GM23338 (cell line): ENCODE measurements around the gene PTN. TPM values are rescaled to one million over a fixed set of nuclear protein-coding genes. Genes with fewer than 3 reads are reported as not detected.

Source experiments
- ATAC-seq: fragments of 200-7000 bp; cut with Tn5 transposase; 3 replicates; pipeline ENCODE4 v1.9.1; 2020
- DNase-seq: peaks from one replicate; pipeline ENCODE4 v3.0.0-alpha.2; 2015; ENCODE audit warnings: low spot score
- H2AFZ ChIP-seq: fragments of 200-600 bp; sonication (generic); 2 replicates; pipeline ENCODE4 v1.8.0; 2016; ENCODE audit warnings: antibody characterized with exemption, mild to moderate bottlenecking, moderate library complexity
- H3F3A ChIP-seq: fragments of 200-600 bp; sonication (generic); replicated peaks from 2 replicates; pipeline ENCODE4 v1.8.0; 2017; ENCODE audit warnings: antibody characterized with exemption, mixed run types, low read depth
- H3K27ac ChIP-seq: fragments of 200-600 bp; sonication (generic); 2 replicates; pipeline ENCODE4 v1.6.1; 2016; ENCODE audit warnings: low read depth
- H3K27me3 ChIP-seq: fragments of 200-600 bp; sonication (generic); 2 replicates; pipeline ENCODE4 v1.8.0; 2016; ENCODE audit warnings: mild to moderate bottlenecking, mixed run types, moderate library complexity; ENCODE audit not compliant: insufficient read depth
- H3K36me3 ChIP-seq: fragments of 200-600 bp; sonication (generic); 2 replicates; pipeline ENCODE4 v1.8.0; 2016; ENCODE audit warnings: mild to moderate bottlenecking; ENCODE audit not compliant: insufficient read depth
- H3K4me1 ChIP-seq: fragments of 200-600 bp; sonication (generic); 2 replicates; pipeline ENCODE4 v1.8.0; 2016; ENCODE audit warnings: mild to moderate bottlenecking, moderate library complexity; ENCODE audit not compliant: insufficient read depth
- H3K4me2 ChIP-seq: fragments of 200-600 bp; sonication (generic); 2 replicates; pipeline ENCODE4 v1.7.1; 2017; ENCODE audit warnings: mixed run types
- H3K4me3 ChIP-seq: fragments of 200-600 bp; sonication (generic); 2 replicates; pipeline ENCODE4 v1.6.1; 2016; ENCODE audit warnings: mixed run types
- H3K79me2 ChIP-seq: fragments of 200-600 bp; sonication (generic); replicated peaks from 2 replicates; pipeline ENCODE4 v1.8.0; 2017; ENCODE audit warnings: mild to moderate bottlenecking; ENCODE audit not compliant: insufficient read depth
- H3K9me2 ChIP-seq: fragments of 200-600 bp; sonication (generic); 2 replicates; pipeline ENCODE4 v1.8.0; 2017; ENCODE audit not compliant: insufficient read depth
- H4K20me1 ChIP-seq: fragments of 200-600 bp; sonication (generic); replicated peaks from 2 replicates; pipeline ENCODE4 v1.8.0; 2017; ENCODE audit warnings: mild to moderate bottlenecking; ENCODE audit not compliant: insufficient read depth
- H3K27ac Mint-ChIP-seq: 2 replicates; pipeline ENCODE4 v1.8.0; 2020; ENCODE audit warnings: inconsistent platforms, mild to moderate bottlenecking, moderate library complexity, mixed read lengths
- H3K27me3 Mint-ChIP-seq: 3 replicates; pipeline ENCODE4 v1.8.0; 2022; ENCODE audit warnings: low read depth, mild to moderate bottlenecking, moderate library complexity, mixed read lengths, inconsistent platforms; ENCODE audit not compliant: insufficient read depth, poor library complexity
- H3K36me3 Mint-ChIP-seq: 3 replicates; pipeline ENCODE4 v1.8.0; 2021; ENCODE audit warnings: low read depth, mild to moderate bottlenecking, inconsistent platforms, moderate library complexity, mixed read lengths
- H3K4me1 Mint-ChIP-seq: 3 replicates; pipeline ENCODE4 v1.8.0; 2020; ENCODE audit warnings: mild to moderate bottlenecking, inconsistent platforms, mixed read lengths
- H3K4me3 Mint-ChIP-seq: 3 replicates; pipeline ENCODE4 v1.8.0; 2021; ENCODE audit warnings: moderate library complexity, mild to moderate bottlenecking, inconsistent platforms, mixed read lengths
- H3K9me3 Mint-ChIP-seq: 3 replicates; pipeline ENCODE4 v1.8.0; 2020; ENCODE audit warnings: moderate library complexity, mild to moderate bottlenecking, inconsistent platforms, mixed read lengths
- EZH2phosphoT487 ChIP-seq: fragments of 200-600 bp; sonication (generic); IDR thresholded peaks from one replicate; pipeline ENCODE4 v1.8.1; 2018; ENCODE audit warnings: antibody characterized with exemption; ENCODE audit not compliant: unreplicated experiment
- NANOG ChIP-seq: IDR thresholded peaks from 2 replicates; pipeline ENCODE4 v1.6.1; 2016; ENCODE audit warnings: antibody characterized with exemption, borderline replicate concordance
- POLR2AphosphoS5 ChIP-seq: IDR thresholded peaks from 2 replicates; pipeline ENCODE4 v1.6.1; 2016; ENCODE audit warnings: antibody characterized with exemption, low read depth
- ZNF114 ChIP-seq: fragments of 250-450 bp; sonication (Bioruptor Pico); IDR thresholded peaks from 2 replicates; pipeline ENCODE4 v1.5.0; 2020; ENCODE audit warnings: mild to moderate bottlenecking, moderate library complexity
- ZNF331 ChIP-seq: fragments of 250-450 bp; sonication (Bioruptor Pico); IDR thresholded peaks from 2 replicates; pipeline ENCODE4 v1.5.0; 2020; ENCODE audit warnings: low read depth, mild to moderate bottlenecking, moderate library complexity
- polyA plus RNA-seq: library from polyadenylated mRNA; unstranded; fragments of >200 nt; fragmentation: Nextera tagmentation; extraction: Ambion mirVana; gene quantifications from 2 replicates; pipeline ENCODE4 v1.2.1, GENCODE V29; 2016
- total RNA-seq: library from RNA; depleted of rRNA; stranded (reverse); fragments of >200 nt; shearing (Covaris generic); gene quantifications from 2 replicates; pipeline ENCODE4 v1.2.3, GENCODE V29; 2014
- TF ChIP-seq, protein P1 (sequence below): IDR thresholded peaks from 2 replicates; pipeline ENCODE4 v1.6.1; 2016; ENCODE audit warnings: antibody characterized with exemption
- TF ChIP-seq, protein P2 (sequence below): fragments of 250-450 bp; sonication (Bioruptor Pico); IDR thresholded peaks from 2 replicates; pipeline ENCODE4 v1.5.0; 2020; ENCODE audit warnings: mild to moderate bottlenecking, moderate library complexity
- TF ChIP-seq, protein P3 (sequence below): IDR thresholded peaks from one replicate; pipeline ENCODE4 v1.6.1; 2018; ENCODE audit warnings: antibody characterized with exemption; ENCODE audit not compliant: unreplicated experiment
- TF ChIP-seq, protein P4 (sequence below), 2 experiments: fragments of 200-600 bp in 1 of 2; sonication (generic) in 1 of 2; conservative IDR thresholded peaks; 2 replicates each; pipeline versions ENCODE4 v1.5.1 to v1.6.1; 2016 to 2017; ENCODE audit warnings: antibody characterized with exemption in 2 of 2, low read depth in 2 of 2, mild to moderate bottlenecking in 2 of 2, moderate library complexity in 1 of 2

Gene PTN
- total and polyA plus RNA-seq, 2 experiments from 2014 or later: 20.1 to 39.4 TPM

DNA sequence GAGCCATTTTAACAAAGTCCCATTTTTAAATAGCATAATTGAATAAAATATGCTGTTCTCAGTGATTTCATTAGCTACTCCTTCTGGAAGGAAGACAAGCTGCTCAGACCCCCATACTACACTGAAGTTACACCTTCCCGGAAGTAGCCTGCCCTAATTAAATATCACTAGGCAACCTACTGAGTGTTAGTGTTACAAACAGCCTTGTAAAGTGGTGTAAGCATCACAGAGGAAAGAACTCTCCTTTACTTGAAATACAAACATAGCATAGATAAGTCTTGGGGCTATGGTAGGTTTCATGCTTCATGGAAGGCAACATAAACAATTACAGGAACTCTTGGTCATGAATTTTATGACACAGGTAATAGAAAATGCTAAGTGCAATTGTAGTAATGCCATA, 43.4 kb upstream of the PTN start:
- peak; percentile 67; the same call in 1 of the 2 replicates for TF ChIP-seq NANOG
- no peak for TF ChIP-seq EZH2phosphoT487
- TF ChIP-seq, protein P1, sequence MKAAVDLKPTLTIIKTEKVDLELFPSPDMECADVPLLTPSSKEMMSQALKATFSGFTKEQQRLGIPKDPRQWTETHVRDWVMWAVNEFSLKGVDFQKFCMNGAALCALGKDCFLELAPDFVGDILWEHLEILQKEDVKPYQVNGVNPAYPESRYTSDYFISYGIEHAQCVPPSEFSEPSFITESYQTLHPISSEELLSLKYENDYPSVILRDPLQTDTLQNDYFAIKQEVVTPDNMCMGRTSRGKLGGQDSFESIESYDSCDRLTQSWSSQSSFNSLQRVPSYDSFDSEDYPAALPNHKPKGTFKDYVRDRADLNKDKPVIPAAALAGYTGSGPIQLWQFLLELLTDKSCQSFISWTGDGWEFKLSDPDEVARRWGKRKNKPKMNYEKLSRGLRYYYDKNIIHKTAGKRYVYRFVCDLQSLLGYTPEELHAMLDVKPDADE: 0 out of 2 replicates have a peak, but pooled peaks have one; percentile 20
- H3K4me3 Mint-ChIP-seq: no peak overlapping the region
- H3K4me1 Mint-ChIP-seq: peaks cover 20% of the 10 kb centered on the region
- H3K36me3 Mint-ChIP-seq: no peaks in the 10 kb centered on the region
- no peaks in the 10 kb centered on the region for H3K79me2 ChIP-seq
- ATAC-seq (peak; percentile 84), DNase-seq (peak; percentile 59)
- H2AFZ ChIP-seq: no peak overlapping the region
- H3K27me3 ChIP-seq: no peaks in the 10 kb centered on the region
- no peaks in the 10 kb centered on the region for H3K9me3 Mint-ChIP-seq
- H3K4me3 ChIP-seq: no peak overlapping the region
- no peaks in the 10 kb centered on the region for H4K20me1 ChIP-seq
- H3K27me3 Mint-ChIP-seq: peaks cover 2% of the 10 kb centered on the region
- H3K4me1 ChIP-seq: peaks cover 20% of the 10 kb centered on the region
- no peaks in the 10 kb centered on the region for H3F3A ChIP-seq
- no peaks in the 10 kb centered on the region for H3K9me2 ChIP-seq
- no peaks in the 10 kb centered on the region for H3K36me3 ChIP-seq
- no peak overlapping the region for H3K27ac Mint-ChIP-seq
- H3K4me2 ChIP-seq: 0 out of 2 replicates have a peak overlapping the region, but pooled peaks have one; percentile 10
- H3K27ac ChIP-seq: no peak overlapping the region

DNA sequence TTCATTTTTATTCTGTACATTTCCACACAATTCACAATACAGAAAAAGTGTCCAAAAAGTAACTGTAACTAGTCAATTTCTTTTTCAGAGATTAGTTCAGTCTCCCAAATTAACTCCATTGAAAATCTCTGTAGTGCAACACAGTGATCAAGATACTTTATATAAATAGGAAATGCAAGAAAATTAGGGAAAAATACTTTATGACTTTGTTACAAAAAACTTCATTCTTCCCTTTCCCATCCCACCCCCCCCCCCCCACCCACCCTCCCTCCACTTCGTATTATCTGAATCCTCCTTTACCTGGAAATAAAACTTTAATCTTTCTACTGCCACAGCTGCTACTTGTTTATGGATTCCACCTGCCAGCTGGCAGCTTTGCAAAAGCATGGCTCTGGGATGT, 37.5 kb upstream of the PTN start:
- Histone ChIP-seq H3K4me1 (0 out of 2 replicates have a peak, but pooled peaks cover 1% of the 10 kb centered on the region), H3K27me3 (no peaks in the 10 kb centered on the region), H3F3A (no peaks in the 10 kb centered on the region), H3K79me2 (no peaks in the 10 kb centered on the region), H3K36me3 (no peaks in the 10 kb centered on the region), H3K4me3 (no peak overlapping the region), H3K27ac (no peak overlapping the region), H2AFZ (no peak overlapping the region), H3K4me2 (no peak overlapping the region), H3K9me2 (no peaks in the 10 kb centered on the region), H4K20me1 (no peaks in the 10 kb centered on the region)
- Mint-ChIP-seq H3K27me3 (no peaks in the 10 kb centered on the region), H3K4me3 (no peak overlapping the region), H3K9me3 (no peaks in the 10 kb centered on the region; the same call in 2 of the 3 replicates), H3K4me1 (peaks cover 9% of the 10 kb centered on the region; the same call in 2 of the 3 replicates), H3K36me3 (no peaks in the 10 kb centered on the region), H3K27ac (no peak overlapping the region)
- ATAC-seq (no peak), DNase-seq (no peak)
- TF ChIP-seq EZH2phosphoT487 (no peak), ZNF331 (CRISPR knock-in tag) (no peak), POLR2AphosphoS5 (no peak), ZNF114 (no peak)
- TF ChIP-seq, protein P2, sequence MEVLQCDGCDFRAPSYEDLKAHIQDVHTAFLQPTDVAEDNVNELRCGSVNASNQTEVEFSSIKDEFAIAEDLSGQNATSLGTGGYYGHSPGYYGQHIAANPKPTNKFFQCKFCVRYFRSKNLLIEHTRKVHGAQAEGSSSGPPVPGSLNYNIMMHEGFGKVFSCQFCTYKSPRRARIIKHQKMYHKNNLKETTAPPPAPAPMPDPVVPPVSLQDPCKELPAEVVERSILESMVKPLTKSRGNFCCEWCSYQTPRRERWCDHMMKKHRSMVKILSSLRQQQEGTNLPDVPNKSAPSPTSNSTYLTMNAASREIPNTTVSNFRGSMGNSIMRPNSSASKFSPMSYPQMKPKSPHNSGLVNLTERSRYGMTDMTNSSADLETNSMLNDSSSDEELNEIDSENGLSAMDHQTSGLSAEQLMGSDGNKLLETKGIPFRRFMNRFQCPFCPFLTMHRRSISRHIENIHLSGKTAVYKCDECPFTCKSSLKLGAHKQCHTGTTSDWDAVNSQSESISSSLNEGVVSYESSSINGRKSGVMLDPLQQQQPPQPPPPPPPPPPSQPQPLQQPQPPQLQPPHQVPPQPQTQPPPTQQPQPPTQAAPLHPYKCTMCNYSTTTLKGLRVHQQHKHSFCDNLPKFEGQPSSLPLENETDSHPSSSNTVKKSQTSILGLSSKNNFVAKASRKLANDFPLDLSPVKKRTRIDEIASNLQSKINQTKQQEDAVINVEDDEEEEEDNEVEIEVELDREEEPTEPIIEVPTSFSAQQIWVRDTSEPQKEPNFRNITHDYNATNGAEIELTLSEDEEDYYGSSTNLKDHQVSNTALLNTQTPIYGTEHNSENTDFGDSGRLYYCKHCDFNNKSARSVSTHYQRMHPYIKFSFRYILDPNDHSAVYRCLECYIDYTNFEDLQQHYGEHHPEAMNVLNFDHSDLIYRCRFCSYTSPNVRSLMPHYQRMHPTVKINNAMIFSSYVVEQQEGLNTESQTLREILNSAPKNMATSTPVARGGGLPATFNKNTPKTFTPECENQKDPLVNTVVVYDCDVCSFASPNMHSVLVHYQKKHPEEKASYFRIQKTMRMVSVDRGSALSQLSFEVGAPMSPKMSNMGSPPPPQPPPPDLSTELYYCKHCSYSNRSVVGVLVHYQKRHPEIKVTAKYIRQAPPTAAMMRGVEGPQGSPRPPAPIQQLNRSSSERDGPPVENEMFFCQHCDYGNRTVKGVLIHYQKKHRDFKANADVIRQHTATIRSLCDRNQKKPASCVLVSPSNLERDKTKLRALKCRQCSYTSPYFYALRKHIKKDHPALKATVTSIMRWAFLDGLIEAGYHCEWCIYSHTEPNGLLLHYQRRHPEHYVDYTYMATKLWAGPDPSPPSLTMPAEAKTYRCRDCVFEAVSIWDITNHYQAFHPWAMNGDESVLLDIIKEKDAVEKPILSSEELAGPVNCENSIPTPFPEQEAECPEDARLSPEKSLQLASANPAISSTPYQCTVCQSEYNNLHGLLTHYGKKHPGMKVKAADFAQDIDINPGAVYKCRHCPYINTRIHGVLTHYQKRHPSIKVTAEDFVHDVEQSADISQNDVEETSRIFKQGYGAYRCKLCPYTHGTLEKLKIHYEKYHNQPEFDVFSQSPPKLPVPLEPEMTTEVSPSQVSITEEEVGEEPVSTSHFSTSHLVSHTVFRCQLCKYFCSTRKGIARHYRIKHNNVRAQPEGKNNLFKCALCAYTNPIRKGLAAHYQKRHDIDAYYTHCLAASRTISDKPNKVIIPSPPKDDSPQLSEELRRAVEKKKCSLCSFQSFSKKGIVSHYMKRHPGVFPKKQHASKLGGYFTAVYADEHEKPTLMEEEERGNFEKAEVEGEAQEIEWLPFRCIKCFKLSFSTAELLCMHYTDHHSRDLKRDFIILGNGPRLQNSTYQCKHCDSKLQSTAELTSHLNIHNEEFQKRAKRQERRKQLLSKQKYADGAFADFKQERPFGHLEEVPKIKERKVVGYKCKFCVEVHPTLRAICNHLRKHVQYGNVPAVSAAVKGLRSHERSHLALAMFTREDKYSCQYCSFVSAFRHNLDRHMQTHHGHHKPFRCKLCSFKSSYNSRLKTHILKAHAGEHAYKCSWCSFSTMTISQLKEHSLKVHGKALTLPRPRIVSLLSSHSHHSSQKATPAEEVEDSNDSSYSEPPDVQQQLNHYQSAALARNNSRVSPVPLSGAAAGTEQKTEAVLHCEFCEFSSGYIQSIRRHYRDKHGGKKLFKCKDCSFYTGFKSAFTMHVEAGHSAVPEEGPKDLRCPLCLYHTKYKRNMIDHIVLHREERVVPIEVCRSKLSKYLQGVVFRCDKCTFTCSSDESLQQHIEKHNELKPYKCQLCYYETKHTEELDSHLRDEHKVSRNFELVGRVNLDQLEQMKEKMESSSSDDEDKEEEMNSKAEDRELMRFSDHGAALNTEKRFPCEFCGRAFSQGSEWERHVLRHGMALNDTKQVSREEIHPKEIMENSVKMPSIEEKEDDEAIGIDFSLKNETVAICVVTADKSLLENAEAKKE (CRISPR knock-in tag): no peak
- TF ChIP-seq, protein P3, sequence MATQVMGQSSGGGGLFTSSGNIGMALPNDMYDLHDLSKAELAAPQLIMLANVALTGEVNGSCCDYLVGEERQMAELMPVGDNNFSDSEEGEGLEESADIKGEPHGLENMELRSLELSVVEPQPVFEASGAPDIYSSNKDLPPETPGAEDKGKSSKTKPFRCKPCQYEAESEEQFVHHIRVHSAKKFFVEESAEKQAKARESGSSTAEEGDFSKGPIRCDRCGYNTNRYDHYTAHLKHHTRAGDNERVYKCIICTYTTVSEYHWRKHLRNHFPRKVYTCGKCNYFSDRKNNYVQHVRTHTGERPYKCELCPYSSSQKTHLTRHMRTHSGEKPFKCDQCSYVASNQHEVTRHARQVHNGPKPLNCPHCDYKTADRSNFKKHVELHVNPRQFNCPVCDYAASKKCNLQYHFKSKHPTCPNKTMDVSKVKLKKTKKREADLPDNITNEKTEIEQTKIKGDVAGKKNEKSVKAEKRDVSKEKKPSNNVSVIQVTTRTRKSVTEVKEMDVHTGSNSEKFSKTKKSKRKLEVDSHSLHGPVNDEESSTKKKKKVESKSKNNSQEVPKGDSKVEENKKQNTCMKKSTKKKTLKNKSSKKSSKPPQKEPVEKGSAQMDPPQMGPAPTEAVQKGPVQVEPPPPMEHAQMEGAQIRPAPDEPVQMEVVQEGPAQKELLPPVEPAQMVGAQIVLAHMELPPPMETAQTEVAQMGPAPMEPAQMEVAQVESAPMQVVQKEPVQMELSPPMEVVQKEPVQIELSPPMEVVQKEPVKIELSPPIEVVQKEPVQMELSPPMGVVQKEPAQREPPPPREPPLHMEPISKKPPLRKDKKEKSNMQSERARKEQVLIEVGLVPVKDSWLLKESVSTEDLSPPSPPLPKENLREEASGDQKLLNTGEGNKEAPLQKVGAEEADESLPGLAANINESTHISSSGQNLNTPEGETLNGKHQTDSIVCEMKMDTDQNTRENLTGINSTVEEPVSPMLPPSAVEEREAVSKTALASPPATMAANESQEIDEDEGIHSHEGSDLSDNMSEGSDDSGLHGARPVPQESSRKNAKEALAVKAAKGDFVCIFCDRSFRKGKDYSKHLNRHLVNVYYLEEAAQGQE: no peak
- TF ChIP-seq, protein P4, sequence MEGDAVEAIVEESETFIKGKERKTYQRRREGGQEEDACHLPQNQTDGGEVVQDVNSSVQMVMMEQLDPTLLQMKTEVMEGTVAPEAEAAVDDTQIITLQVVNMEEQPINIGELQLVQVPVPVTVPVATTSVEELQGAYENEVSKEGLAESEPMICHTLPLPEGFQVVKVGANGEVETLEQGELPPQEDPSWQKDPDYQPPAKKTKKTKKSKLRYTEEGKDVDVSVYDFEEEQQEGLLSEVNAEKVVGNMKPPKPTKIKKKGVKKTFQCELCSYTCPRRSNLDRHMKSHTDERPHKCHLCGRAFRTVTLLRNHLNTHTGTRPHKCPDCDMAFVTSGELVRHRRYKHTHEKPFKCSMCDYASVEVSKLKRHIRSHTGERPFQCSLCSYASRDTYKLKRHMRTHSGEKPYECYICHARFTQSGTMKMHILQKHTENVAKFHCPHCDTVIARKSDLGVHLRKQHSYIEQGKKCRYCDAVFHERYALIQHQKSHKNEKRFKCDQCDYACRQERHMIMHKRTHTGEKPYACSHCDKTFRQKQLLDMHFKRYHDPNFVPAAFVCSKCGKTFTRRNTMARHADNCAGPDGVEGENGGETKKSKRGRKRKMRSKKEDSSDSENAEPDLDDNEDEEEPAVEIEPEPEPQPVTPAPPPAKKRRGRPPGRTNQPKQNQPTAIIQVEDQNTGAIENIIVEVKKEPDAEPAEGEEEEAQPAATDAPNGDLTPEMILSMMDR (conservative IDR thresholded peaks at IDR 0.05; ENCODE audit: low read depth in 2 of 2): no peak
